ENCODE data around the gene SLC12A3.

GRCh38 chr16:56858374-56858773 is 6.6 kb upstream of the SLC12A3 start:
- TF ChIP-seq CTCF (conservative IDR thresholded peaks at IDR 0.05; ENCODE audit: low read length) (no peak), EZH2phosphoT487 (IDR thresholded peaks at IDR 0.05; ENCODE audit: borderline replicate concordance) (no peak)
